Osteoblast (primary cell): ENCODE results near the gene COX17. TPM values are rescaled to one million over a fixed set of nuclear protein-coding genes. Genes with fewer than 3 reads are reported as not detected.
A peak's percentile ranks its signal among the peaks of the same experiment; 100 is the strongest.

Experiments used
- DNase-seq: peaks from one replicate; pipeline ENCODE4 v3.0.0; 2011; ENCODE audit warnings: low spot score, mixed read lengths; ENCODE audit not compliant: insufficient read length; ENCODE audit errors: missing footprints
- H2AFZ ChIP-seq: 2 replicates; pipeline ENCODE4 v1.6.0; 2011; ENCODE audit warnings: mild to moderate bottlenecking, low read length
- H3K27ac ChIP-seq: 2 replicates; pipeline ENCODE4 v1.5.1; 2011; ENCODE audit warnings: mild to moderate bottlenecking, low read depth, low read length, moderate library complexity
- H3K27me3 ChIP-seq: 2 replicates; pipeline ENCODE4 v1.6.0; 2012; ENCODE audit warnings: mild to moderate bottlenecking, control low read depth, inconsistent platforms, low read length, moderate library complexity; ENCODE audit not compliant: insufficient read depth
- H3K36me3 ChIP-seq: 2 replicates; pipeline ENCODE4 v1.5.1; 2011; ENCODE audit warnings: mild to moderate bottlenecking, low read length, control low read depth, moderate library complexity; ENCODE audit not compliant: insufficient read depth
- H3K4me1 ChIP-seq: 2 replicates; pipeline ENCODE4 v1.5.1; 2011; ENCODE audit warnings: mild to moderate bottlenecking, low read length, control low read depth, moderate library complexity; ENCODE audit not compliant: insufficient read depth
- H3K4me2 ChIP-seq: 2 replicates; pipeline ENCODE4 v1.6.0; 2011; ENCODE audit warnings: mild to moderate bottlenecking, low read length; ENCODE audit not compliant: insufficient read depth
- H3K4me3 ChIP-seq: fragments of 200-600 bp; sonication (generic); 3 replicates; pipeline ENCODE4 v1.5.1; 2012; ENCODE audit warnings: mild to moderate bottlenecking, low read length, inconsistent platforms; ENCODE audit not compliant: insufficient read depth
- H3K79me2 ChIP-seq: 2 replicates; pipeline ENCODE4 v1.6.0; 2012; ENCODE audit warnings: mild to moderate bottlenecking, low read length, control low read depth, inconsistent platforms; ENCODE audit not compliant: insufficient read depth
- H3K9me3 ChIP-seq: 2 replicates; pipeline ENCODE4 v1.5.1; 2011; ENCODE audit warnings: low read depth, low read length, control low read depth
- H4K20me1 ChIP-seq: 2 replicates; pipeline ENCODE4 v1.6.0; 2012; ENCODE audit warnings: mild to moderate bottlenecking, low read length, control low read depth; ENCODE audit not compliant: insufficient read depth
- CTCF ChIP-seq: IDR thresholded peaks from 2 replicates; pipeline ENCODE4 v1.5.1; 2011; ENCODE audit warnings: mild to moderate bottlenecking, low read depth, low read length, moderate library complexity; ENCODE audit errors: extremely low read depth
- total RNA-seq: library from RNA; depleted of rRNA; stranded (reverse); fragments of >200 nt; gene quantifications from 2 replicates; pipeline ENCODE4 v1.2.3, GENCODE V29; 2012

COX17 gene, protein sequence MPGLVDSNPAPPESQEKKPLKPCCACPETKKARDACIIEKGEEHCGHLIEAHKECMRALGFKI
- total RNA-seq, result 8.0 and 13.3 TPM in 2 replicates

- H3K9me3 ChIP-seq, result no peaks in the 10 kb centered on the region
- peak within 1 kb of the TSS; percentile 72 for H3K4me3 ChIP-seq
- peak within 1 kb of the TSS; percentile 93 for H2AFZ ChIP-seq
- H3K36me3 ChIP-seq, result peaks cover 15% of the 10 kb centered on the region
- H3K4me1 ChIP-seq, result peaks cover 13% of the 10 kb centered on the region
- TF ChIP-seq CTCF, result no peak
- H3K27me3 ChIP-seq, result no peaks in the 10 kb centered on the region
- peaks cover 12% of the 10 kb centered on the region for H3K79me2 ChIP-seq
- peak within 1 kb of the TSS; percentile 70 for H3K27ac ChIP-seq
- peak; percentile 96 for DNase-seq
- no peaks in the 10 kb centered on the region for H4K20me1 ChIP-seq
- peak within 1 kb of the TSS; percentile 96 for H3K4me2 ChIP-seq
These were observed at the start of gene COX17 for GRCh38 chr3:119676771-119677640. Gene COX17 (minus strand): TSS chr3:119677406. CDS start chr3:119677310, 96 bp downstream.

DNA sequence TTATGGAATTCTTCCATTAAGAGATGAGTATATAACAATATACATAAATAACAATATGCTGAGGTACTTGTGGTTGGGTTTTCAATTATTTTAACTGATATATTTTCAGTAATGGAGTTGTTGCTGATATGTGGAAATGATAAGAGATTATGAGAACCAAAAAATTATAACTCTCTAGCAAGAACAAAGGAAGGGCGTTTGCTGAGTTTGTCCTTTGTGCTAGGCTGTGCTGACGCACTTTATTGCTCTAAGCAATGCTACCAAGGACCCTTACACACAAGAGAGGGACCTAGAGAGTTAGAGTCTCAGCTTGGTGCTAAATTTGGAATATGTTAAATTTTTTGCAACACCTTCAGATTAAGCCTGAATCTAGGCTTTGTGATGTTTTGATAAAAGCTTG is 49.7 kb upstream of the COX17 start:
- Histone ChIP-seq H3K27ac (no peak overlapping the region), H3K4me2 (no peak overlapping the region), H3K4me1 (no peaks in the 10 kb centered on the region), H3K36me3 (no peaks in the 10 kb centered on the region), H2AFZ (no peak overlapping the region), H3K9me3 (no peaks in the 10 kb centered on the region), H3K79me2 (no peaks in the 10 kb centered on the region), H3K4me3 (no peak overlapping the region), H3K27me3 (no peaks in the 10 kb centered on the region), H4K20me1 (no peaks in the 10 kb centered on the region)
- no peak for DNase-seq
- no peak for TF ChIP-seq CTCF

- Histone ChIP-seq H2AFZ (no peak overlapping the region), H3K36me3 (no peaks in the 10 kb centered on the region), H4K20me1 (no peaks in the 10 kb centered on the region), H3K27me3 (no peaks in the 10 kb centered on the region), H3K79me2 (no peaks in the 10 kb centered on the region), H3K9me3 (no peaks in the 10 kb centered on the region), H3K4me3 (no peak overlapping the region), H3K4me1 (no peaks in the 10 kb centered on the region), H3K4me2 (no peak overlapping the region), H3K27ac (no peak overlapping the region)
- TF ChIP-seq CTCF, result no peak
- DNase-seq, result no peak
These were observed 45.8 kb upstream of the COX17 start for GRCh38 chr3:119723022-119723421.

GRCh38 chr3:119717520-119717919 is 40.3 kb upstream of the COX17 start:
- DNase-seq, result no peak
- Histone ChIP-seq H3K36me3 (no peaks in the 10 kb centered on the region), H3K4me2 (no peak overlapping the region), H3K79me2 (no peaks in the 10 kb centered on the region), H3K27ac (no peak overlapping the region), H3K9me3 (no peaks in the 10 kb centered on the region), H3K4me1 (no peaks in the 10 kb centered on the region), H4K20me1 (no peaks in the 10 kb centered on the region), H3K4me3 (no peak overlapping the region), H3K27me3 (no peaks in the 10 kb centered on the region), H2AFZ (no peak overlapping the region)
- TF ChIP-seq CTCF, result no peak
